Kidney epithelial cell (primary cell): ENCODE data around the gene S100PBP. TPM values are rescaled to one million over a fixed set of nuclear protein-coding genes. Genes with fewer than 3 reads are reported as not detected.

Source experiments
- DNase-seq: peaks from one replicate; pipeline ENCODE4 v3.0.0-alpha.2; 2010; ENCODE audit warnings: low read depth
- H3K27me3 ChIP-seq: 2 replicates; pipeline ENCODE4 v1.6.0; 2011; ENCODE audit warnings: low read length; ENCODE audit not compliant: control insufficient read depth, insufficient read depth
- H3K36me3 ChIP-seq: 2 replicates; pipeline ENCODE4 v1.5.1; 2011; ENCODE audit warnings: low read length; ENCODE audit not compliant: control insufficient read depth, insufficient read depth
- H3K4me3 ChIP-seq: 2 replicates; pipeline ENCODE4 v1.5.1; 2011; ENCODE audit warnings: low read depth, mild to moderate bottlenecking, control low read depth, low read length
- CTCF ChIP-seq: IDR thresholded peaks from 2 replicates; pipeline ENCODE4 v1.5.1; 2011; ENCODE audit warnings: mild to moderate bottlenecking, moderate library complexity, low read length, control low read depth, inconsistent platforms; ENCODE audit not compliant: insufficient read depth, poor library complexity, severe bottlenecking
- total RNA-seq: library from RNA; depleted of rRNA; stranded (reverse); fragments of >200 nt; gene quantifications from 2 replicates; pipeline ENCODE4 v1.2.3, GENCODE V29; 2015

S100PBP gene
- total RNA-seq, 1 donor from 2014 or later, result 11.2 TPM

DNA sequence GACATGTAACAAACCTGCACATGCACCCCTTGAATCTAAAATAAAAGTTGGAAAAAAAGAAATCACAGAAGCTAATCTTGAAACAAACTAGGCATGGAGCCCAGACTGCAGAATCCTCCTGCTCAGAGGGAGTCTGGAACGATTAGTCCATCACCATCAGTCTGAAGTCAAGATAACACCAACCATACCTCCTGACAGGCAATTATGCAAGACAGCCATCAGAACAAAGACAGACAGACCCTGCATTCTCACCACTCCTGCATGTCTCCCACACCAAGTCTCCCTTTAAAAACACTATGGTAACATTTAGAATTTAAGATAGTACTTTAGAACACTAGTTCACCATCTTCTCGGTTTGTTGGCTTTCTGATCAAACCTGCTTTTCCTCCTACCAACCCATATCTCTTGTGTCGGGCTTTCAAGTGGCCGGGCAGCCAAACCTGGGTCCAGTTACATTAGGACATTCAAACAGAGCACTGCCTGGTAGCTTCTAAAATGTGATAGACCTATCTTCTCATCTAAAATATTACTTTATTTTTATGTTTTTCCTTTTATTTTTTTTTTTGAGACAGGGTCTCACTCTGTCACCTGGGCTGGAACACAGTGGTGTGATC lies 10.4 kb upstream of the S100PBP start:
- TF ChIP-seq CTCF, result no peak
- Histone ChIP-seq H3K27me3 (no peaks in the 10 kb centered on the region), H3K4me3 (no peak overlapping the region), H3K36me3 (peaks cover 3% of the 10 kb centered on the region)
- DNase-seq, result no peak

GRCh38 chr1:32808580-32808979 lies 8.9 kb upstream of the S100PBP start:
- TF ChIP-seq CTCF, result no peak
- H3K36me3 ChIP-seq, result peaks cover 3% of the 10 kb centered on the region
- no peak for DNase-seq
- no peak overlapping the region for H3K4me3 ChIP-seq
- H3K27me3 ChIP-seq, result no peaks in the 10 kb centered on the region

DNA sequence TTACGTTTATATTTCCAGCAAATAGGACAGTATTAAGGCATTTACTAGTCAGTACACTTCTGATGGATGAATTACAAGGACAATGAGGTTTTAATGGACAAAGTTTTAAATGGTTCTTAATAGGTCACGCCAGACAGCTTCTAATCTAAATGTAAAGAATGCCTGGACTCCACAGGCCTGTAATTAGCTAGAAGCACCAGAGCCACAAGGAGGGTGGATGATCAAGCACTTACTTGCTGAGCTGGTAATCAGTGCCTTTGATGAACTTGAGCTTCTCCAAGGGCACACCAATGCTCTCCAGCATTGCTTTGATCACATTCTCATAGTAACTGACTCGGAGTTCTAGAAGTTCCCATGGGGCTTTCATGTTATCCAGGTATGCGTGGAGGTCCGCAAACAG lies 7.1 kb upstream of the S100PBP start:
- no peak for TF ChIP-seq CTCF
- Histone ChIP-seq H3K27me3 (no peaks in the 10 kb centered on the region), H3K4me3 (no peak overlapping the region), H3K36me3 (peaks cover 3% of the 10 kb centered on the region)
- no peak for DNase-seq

GRCh38 chr1:32811265-32811664 lies 6.2 kb upstream of the S100PBP start:
- Histone ChIP-seq H3K27me3 (no peaks in the 10 kb centered on the region), H3K36me3 (peaks cover 3% of the 10 kb centered on the region), H3K4me3 (no peak overlapping the region)
- no peak for DNase-seq
- no peak for TF ChIP-seq CTCF

DNA sequence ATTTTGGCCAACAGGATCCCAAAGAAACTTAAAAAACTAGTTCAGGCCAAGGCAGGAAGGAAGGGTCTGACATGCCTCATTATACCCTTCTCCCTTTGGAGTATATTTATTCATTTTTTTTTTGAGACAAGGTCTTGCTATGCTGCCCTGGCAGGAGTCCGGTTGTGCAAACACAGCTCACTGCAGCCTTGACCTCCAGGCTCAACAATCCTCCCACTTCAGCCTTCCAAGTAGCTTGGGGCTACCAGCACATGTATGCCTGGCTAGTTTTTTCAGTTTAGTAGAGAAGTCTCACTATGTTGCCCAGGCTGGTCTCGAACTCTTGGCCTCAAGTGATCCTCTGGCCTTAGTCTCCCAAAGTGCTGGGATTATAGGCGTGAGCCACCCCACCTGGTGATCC lies 5.5 kb upstream of the S100PBP start:
- Histone ChIP-seq H3K4me3 (no peak overlapping the region), H3K27me3 (no peaks in the 10 kb centered on the region), H3K36me3 (peaks cover 3% of the 10 kb centered on the region)
- no peak for TF ChIP-seq CTCF
- no peak for DNase-seq

- H3K4me3 ChIP-seq, result no peak overlapping the region
- DNase-seq, result no peak
- H3K27me3 ChIP-seq, result no peaks in the 10 kb centered on the region
- no peak for TF ChIP-seq CTCF
- H3K36me3 ChIP-seq, result peaks cover 3% of the 10 kb centered on the region
These were observed 3.3 kb upstream of the S100PBP start for GRCh38 chr1:32813941-32814739.
